ENCODE measurements around the gene TESK2. TPM values are rescaled to one million over a fixed set of nuclear protein-coding genes. Genes with fewer than 3 reads are reported as not detected.
A peak's percentile ranks its signal among the peaks of the same experiment; 100 is the strongest.

The TESK2 gene
- total RNA-seq, 1 donor: 7.8 TPM

- DNase-seq (ENCODE audit: low read depth in 2 of 3, low spot score in 2 of 3): no peak
Measured at GRCh38 chr1:45344499-45344898, 146.5 kb downstream of the TESK2 start.

- DNase-seq (ENCODE audit: low read depth in 2 of 3, low spot score in 2 of 3): peak in 1 of 3 donors; percentile 9
Measured at GRCh38 chr1:45340816-45341466, 150.0 kb downstream of the TESK2 start.

- DNase-seq (ENCODE audit: low read depth in 2 of 3, low spot score in 2 of 3): peak; percentile 81 to 93 (median 90)
Measured at GRCh38 chr1:45339789-45340558, 151.0 kb downstream of the TESK2 start, which contains the start of the genes MUTYH and TOE1. Gene MUTYH, minus strand, starts transcription at chr1:45340440. Its CDS starts 5,935 bp downstream, at chr1:45334505. Gene TOE1, plus strand, starts transcription at chr1:45340170. Its CDS starts 83 bp downstream, at chr1:45340253.

DNA sequence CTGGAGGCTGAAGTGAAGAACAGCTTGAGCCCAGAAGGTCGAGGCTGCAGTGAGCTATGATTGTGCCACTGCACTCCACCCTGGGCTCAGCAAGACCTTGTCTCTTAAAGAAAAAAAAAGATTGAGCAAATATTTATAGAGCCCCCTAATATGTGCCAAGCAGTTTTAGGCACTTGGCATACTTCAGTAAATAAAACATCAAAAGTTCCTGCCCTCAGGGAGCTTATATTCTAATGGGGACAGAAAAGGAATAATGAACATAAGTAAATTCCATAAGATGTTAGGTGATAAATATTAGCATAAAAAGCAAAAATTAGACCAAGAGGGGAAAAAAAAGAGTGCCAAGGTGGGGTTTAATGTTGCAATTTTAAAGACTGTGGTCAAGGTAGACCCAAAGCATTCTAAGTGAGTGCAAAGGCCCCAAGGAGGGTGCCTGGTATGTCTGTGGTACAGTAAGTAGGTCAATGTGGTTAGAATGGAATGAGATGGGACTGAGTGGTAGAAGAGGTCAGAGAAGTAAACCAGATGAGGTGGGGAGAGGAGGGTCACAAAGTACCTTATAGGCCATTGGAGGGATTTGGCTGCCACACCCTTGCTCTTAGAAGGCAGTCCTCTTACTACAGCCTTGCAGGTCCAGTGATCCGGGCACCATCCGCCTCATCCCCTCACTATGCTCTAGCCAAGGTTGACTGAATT is 153.2 kb downstream of the TESK2 start:
- DNase-seq (ENCODE audit: low read depth in 2 of 3, low spot score in 2 of 3): no peak

DNA sequence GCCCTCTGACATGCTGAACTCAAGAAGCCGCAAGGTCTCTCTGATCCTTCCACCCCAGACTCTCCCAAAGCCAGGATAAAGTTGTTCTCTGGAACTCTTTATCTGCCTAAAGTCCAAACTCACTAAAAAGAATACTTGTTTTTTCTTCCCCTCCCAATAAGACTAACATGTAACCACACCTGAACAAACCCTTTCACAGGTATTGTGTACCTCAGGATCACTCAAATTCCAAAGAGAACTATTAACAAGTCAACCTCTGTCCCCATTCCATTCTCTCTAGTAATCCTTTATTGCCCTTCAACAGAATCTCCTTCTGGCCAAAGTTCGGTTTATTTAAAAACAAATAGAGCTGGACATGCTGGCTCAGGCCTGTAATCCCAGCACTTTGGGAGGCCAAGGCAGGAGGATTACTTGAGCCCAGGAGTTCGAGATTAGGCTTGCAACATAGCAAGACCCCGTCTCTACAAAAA is 155.1 kb downstream of the TESK2 start:
- DNase-seq (ENCODE audit: low read depth in 2 of 3, low spot score in 2 of 3): no peak

DNA sequence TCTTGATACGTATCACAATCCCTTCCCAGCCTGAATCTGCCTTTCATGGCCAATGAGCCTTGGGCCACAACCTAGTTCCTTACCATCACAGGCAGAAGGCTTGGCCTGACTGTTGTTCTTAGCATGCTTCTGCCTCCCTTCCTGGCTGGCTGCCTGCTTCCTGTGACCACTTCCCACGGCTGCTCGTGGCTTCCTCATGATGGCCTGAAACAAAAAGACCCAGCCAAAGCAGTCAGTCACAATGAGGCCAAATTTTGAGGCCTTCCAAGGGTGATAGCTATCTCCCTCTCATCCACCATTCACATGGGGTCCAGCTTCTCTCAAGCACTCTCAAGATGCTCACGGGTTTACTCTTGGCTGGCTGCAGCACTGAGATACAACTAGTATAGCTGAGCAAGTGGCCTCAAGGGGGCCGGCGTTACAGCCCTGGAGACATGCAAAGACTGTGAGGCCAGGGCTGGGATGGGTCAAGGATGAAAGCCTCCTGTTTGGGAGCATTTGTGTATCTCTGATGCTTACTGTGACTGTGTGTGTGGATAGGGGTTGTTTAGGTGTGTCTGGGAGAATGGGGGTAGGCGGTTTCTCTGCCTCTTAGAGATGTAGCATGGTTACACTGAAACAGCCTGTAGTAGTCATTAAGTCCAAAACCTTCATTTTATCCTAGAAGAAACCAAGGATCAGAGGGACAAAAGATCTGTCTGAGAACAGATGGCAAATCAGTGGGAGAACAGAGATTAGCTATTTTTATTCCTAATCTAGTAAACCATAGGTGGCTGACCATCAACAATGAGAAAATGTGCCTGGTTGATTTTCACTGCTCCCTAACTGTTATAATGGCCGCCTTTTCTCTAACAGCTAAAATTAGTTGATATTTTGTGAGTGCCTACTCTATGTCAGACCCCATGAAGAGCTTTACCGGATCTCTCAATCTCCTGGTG is 156.4 kb downstream of the TESK2 start:
- peak in 1 of 3 donors; percentile 55 for DNase-seq (ENCODE audit: low read depth in 2 of 3, low spot score in 2 of 3)

- DNase-seq (ENCODE audit: low read depth in 2 of 3, low spot score in 2 of 3): no peak
Measured at GRCh38 chr1:45332346-45332720, 158.6 kb downstream of the TESK2 start.

DNA sequence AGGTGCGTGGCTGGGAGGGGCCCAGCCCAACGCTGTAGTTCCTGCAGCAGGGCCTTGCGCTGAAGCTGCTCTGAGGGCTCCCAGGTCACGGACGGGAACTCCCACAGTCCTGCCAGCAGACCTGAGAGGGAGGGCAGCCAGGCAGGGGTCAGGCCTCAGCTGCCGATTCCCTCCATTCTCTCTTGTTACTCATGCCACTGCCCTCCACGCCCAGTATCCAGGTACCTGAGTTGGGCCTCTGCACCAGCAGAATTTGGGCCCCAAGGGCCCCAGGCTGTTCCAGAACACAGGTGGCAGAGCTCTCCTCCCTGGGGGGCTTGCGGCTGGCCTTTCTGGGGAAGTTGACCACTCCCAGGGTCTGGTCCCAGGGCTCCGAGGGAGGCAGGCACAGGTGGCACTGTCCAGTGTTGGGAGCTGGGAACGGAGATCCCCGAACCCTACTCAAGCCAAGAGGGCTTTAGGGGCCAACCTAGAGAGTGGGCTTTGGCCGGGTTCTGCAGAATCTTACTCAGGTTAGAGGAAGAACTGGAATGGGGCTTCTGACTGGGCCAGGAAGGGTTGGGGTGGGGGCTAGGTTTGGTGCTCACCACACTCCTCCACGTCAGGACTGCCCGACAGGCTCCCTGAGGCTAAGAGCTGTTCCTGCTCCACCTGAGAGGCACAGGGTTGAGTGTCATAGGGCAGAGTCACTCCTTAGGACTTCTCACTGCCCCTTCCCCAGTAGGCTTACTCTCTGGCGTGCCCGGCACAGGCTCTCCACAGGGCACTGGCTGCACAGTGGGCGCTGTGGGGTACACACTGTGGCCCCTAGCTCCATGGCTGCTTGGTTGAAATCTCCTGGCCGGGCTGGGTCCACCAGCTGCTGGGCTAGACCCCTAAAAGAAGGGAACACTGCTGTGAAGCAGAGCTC is 159.3 kb downstream of the TESK2 start:
- DNase-seq (ENCODE audit: low read depth in 2 of 3, low spot score in 2 of 3): no peak

- DNase-seq (ENCODE audit: low read depth in 2 of 3, low spot score in 2 of 3): no peak
Measured at GRCh38 chr1:45329445-45329844, 161.5 kb downstream of the TESK2 start.

DNA sequence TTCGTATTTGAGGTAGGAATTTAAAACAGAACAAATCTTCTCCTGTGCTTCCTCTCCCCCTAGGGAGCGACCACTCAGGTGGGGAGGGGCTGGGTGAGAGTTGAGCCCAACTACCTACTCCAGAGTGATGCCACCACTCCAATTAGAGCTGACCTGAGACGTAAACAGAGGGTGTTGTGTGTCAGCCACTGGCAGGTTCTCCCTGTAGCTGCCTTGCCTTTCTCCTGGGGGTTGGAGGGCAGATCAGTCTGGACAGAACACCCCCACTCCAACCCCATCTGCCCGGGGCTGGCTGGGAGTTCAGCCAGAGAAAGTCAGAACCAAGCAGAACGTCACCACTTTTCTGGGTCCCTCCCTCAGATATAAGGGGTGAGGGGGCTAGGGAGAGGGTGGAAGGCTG is 162.3 kb downstream of the TESK2 start:
- no peak for DNase-seq (ENCODE audit: low read depth in 2 of 3, low spot score in 2 of 3)

- no peak for DNase-seq (ENCODE audit: low read depth in 2 of 3, low spot score in 2 of 3)
Measured at GRCh38 chr1:45327644-45328515, 163.1 kb downstream of the TESK2 start.

DNA sequence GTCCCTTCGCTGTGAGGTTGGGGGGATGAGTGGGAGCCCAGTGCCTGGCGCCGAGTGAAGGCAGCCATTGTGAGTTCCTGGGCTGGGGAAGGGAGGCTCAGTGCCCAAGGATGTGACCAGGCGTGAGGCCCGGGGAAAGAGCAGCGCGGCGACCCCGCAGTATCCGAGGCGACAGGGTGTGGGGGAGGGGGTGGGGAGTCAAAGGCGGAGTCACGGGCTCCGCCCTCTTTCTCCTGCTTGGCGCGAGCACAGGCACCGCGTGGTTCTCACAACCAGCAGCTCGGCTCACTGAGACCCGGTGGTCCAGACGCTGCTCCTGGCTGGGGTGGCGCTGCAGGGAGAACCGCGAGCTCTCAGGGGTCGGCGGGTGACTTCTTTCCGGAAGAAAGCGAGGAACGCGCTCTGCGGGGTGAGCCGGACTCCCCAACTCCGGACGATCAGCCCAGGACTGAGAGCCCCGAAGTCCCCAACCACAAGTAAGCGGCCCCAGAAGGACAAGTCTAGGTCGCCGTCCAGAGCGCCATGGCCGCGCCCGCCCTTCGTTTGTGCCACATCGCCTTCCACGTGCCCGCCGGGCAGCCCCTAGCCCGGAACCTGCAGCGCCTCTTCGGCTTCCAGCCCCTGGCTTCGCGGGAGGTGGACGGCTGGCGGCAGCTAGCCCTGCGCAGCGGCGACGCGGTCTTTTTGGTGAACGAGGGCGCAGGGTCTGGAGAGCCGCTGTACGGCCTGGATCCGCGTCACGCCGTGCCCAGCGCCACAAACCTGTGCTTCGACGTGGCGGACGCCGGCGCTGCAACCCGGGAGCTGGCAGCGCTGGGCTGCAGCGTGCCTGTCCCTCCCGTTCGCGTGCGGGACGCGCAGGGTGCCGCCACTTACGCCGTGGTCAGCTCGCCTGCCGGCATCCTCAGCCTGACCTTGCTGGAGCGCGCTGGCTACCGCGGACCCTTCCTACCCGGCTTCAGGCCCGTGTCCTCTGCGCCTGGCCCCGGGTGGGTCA is 164.0 kb downstream of the TESK2 start, which contains the start of gene HPDL:
Gene HPDL, plus strand, starts transcription at position 269 of the 997 bp plus-strand sequence. Its CDS starts 254 bp downstream, at position 523.
- peak in 2 of 3 donors; percentile 74 to 77 for DNase-seq (ENCODE audit: low read depth in 2 of 3, low spot score in 2 of 3)

DNA sequence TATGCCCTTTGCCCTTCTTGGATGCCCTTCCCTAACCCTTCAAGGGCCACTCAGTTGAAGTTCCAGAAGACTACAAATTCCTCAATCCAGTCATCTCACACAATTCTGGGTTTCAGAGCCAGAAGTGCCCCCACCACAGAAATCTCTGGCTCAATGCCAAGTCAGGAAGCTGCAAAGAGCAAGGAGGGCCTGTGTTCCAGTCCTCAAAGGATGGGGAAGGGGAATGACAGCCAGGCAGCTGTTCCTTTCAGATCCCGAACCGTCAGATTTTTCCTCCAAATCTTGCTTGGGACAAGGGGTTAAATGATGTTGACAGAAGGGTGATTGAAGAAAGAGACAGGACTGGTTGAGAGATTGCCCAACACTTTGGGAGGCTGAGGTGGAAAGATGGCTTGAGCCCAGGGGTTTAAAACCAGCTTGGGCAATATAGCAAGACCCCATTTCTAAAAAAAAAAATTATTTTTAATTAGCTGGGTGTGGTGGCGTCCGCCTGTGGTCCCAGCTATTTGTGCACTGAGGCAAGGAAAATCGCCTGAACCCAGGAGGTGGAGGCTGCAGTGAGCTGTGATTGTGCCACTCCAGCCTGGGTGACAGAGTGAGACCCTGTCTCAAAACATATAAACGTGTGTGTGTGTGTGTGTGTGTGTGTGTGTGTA is 165.0 kb downstream of the TESK2 start:
- DNase-seq (ENCODE audit: low read depth in 2 of 3, low spot score in 2 of 3): no peak

DNA sequence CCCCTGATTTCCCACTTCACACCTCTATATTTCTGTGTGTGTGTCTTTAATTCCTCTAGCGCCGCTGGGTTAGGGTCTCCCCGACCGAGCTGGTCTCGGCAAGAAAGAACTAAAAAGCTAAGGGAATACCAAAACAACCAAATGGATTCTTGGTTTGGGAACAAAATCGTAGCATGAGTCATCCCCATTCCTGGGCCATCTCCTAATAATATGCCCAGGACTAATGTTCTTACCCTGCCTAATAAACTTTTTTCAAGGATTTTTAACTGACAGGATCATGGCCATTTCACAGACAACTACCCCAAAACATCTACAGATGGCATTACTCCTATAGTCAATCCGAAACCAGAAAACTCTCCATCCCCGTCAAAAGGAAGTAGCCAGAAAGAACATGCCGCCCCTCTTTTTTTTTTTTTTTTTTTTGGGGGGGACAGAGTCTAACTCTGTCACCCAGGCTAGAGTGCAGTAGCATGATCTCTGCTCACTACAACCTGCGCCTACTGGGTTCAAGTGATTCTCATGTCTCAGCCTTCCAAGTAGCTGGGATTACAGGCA is 168.4 kb downstream of the TESK2 start:
- DNase-seq (ENCODE audit: low read depth in 2 of 3, low spot score in 2 of 3): no peak

DNA sequence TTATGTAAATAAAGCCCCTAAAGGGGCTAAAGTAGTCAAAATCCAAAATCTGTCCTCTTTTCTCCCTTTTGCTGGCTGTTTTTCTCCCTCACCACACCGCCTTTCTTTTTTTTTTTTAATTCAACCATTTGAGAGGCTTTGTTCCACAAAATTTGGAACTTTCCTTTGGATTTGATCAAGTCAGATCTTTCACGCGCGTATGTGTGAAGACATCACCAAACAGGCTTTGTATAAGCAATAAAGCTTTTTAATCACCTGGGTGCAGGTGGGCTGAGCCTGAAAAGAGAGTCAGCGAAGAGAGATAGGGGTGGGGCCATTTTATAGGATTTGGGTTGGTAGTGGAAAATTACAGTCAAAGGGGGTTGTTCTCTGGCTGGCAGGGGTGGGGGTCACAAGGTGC is 169.5 kb downstream of the TESK2 start:
- DNase-seq (ENCODE audit: low read depth in 2 of 3, low spot score in 2 of 3): no peak

- no peak for DNase-seq (ENCODE audit: low read depth in 2 of 3, low spot score in 2 of 3)
Measured at GRCh38 chr1:45319761-45320160, 171.2 kb downstream of the TESK2 start.

All from hematopoietic multipotent progenitor cell (in vitro differentiated cells).